Activated T-cell treated with anti-CD3 and anti-CD28 coated beads, Interleukin-2, amount 50 U/mL, for 1 hour (primary cell): ENCODE data around the gene TMEM208.

Experiments used
- DNase-seq: peaks from one replicate; pipeline ENCODE4 v3.0.0-alpha.2; 2020

The TMEM208 gene

DNA sequence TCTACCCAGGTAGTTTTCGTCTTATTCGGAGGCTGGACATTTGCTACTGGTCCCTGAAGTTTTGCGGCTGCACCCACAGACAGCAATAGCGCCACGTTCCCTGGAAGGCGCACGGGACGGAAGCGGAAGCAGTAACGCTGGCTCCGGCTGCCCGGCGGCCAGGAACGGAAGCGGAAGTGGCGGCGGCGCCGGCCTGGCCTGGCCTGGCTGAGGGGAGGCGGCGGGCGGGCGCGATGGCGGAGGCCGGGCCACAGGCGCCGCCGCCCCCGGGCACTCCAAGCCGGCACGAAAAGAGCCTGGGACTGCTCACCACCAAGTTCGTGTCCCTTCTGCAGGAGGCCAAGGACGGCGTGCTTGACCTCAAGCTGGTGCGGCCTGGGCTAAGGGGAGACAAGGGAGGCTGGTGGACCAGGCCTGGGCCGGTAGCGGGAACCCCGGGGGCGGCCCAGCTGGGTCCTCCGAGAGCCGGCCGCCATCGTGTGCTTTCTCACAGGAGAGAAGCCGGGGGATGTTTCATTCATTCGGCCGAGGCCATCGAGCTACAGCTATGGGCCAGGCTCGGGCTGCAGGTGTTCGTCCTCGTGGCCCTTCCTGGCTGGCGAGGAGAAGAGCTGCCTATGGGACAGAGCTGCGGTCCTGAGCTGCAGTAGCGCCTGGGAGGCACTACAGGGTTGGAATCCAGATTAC, 34.8 kb upstream of the TMEM208 start, which contains the start of gene E2F4:
E2F4 (plus strand) TSS at position 161 of the 687 bp plus-strand sequence; CDS start at position 234, 73 bp downstream.
- DNase-seq, result peak; percentile 83

GRCh38 chr16:67192781-67193361, 34.1 kb upstream of the TMEM208 start:
- no peak for DNase-seq

DNA sequence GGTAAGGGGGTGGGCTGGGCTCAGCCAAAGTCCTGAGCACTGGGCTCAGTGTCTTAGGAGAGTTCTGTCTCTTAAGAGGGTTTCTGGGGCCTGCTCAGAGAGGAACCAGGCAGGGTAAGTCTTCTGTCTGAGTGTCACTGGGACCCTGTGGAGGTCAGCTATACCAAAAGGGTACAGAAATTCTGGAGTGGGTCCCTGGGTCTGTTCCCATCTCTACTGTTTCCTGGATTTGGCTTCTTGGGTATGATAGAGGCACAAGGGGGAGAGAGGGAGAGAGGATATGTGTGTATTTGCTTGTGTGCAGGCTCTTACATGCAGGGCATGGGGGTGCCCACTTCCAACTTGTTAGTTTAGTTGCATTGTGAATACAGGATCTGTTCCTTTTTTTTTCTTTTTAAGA, 33.4 kb upstream of the TMEM208 start:
- no peak for DNase-seq

DNA sequence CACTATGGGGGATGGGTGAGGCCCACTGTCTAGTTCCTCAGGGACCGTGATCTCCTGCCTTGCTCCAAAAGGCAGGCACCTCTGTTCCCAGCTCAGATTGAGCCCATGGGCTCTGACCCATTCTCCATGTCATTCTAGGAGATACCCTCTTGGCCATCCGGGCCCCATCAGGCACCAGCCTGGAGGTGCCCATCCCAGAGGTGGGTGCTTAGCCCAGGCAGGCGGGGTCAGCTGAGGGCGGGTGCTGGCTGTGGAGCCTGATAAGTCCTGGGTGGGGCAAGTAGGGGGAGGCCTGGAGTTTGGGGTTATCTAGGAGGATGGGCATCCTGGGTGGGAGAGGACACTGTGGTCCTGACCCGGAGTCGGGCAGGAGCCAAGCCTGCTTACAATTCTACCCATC, 32.7 kb upstream of the TMEM208 start:
- no peak for DNase-seq

DNA sequence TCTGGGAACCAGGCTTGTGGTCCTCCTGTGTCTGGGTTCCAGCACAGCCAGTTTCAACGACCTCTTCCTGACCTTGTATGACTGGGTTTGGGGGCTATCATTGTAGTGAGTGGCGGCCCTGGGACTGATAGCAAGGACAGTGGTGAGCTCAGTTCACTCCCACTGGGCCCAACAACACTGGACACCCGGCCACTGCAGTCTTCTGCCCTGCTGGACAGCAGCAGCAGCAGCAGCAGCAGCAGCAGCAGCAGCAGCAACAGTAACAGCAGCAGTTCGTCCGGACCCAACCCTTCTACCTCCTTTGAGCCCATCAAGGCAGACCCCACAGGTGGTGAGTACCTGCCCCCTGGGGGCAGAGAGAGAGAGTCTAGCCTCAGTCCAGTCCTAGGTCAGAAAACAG, 31.3 kb upstream of the TMEM208 start:
- DNase-seq, result no peak

DNA sequence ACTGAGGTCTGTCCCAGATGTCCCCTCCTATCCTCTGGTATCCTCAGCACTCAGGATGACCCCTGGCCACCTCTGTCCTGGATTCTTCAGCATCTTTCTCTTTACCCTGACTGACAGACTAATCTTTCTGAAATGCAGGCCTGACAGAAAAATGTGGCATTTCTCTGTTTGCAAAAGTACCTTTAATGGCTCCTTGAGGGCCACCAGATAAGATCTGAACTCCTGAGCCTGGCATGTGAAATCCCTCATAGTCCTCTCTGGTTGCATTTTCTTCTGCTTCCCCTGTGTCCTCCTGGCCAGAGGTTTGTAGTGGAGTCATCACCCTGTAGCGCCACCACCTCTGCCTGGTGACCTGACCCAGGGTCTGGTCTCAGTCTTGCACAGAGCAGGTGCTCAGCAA, 30.0 kb upstream of the TMEM208 start:
- DNase-seq, result no peak

DNA sequence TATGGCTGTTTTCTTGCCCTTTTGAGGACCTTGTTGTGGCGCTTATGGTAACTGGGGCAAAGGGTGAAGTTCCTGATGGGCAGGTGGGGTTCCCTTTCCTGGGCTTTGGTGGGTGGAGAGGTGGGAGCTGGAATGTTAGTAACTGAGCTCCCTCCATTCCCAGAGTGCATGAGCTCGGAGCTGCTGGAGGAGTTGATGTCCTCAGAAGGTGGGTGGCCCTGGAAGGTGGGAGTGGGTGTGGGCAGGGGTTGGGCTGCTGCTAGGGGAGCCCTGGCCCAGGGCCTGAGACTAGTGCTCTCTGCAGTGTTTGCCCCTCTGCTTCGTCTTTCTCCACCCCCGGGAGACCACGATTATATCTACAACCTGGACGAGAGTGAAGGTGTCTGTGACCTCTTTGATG, 29.2 kb upstream of the TMEM208 start:
- no peak for DNase-seq

- no peak for DNase-seq
Observed at GRCh38 chr16:67198238-67198734, 28.6 kb upstream of the TMEM208 start.

GRCh38 chr16:67199011-67199807, 27.7 kb upstream of the TMEM208 start, which contains the start of gene ELMO3:
TSS of gene ELMO3 (plus strand) at chr16:67199131. CDS start at chr16:67199327, 196 bp downstream.
- DNase-seq, result no peak

DNA sequence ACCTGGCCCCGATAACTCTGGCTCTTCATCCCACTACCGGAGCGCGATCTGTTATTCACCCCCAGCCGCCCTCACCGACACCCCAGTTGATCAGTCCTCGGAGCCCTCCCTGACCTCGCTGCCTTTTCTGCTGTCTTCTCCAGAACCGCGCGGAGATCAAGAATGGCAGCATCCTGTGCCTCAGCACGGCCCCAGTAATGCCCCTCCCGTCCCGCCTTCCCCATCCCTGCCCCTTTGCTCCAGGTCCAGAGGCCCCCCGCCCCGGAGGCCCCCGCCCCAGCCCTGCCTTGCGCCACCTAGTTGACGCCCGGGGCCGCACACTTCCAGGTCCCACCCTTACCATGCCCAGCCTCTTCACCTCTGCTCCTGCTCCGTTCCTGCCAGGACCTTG, 27.1 kb upstream of the TMEM208 start:
- no peak for DNase-seq

DNA sequence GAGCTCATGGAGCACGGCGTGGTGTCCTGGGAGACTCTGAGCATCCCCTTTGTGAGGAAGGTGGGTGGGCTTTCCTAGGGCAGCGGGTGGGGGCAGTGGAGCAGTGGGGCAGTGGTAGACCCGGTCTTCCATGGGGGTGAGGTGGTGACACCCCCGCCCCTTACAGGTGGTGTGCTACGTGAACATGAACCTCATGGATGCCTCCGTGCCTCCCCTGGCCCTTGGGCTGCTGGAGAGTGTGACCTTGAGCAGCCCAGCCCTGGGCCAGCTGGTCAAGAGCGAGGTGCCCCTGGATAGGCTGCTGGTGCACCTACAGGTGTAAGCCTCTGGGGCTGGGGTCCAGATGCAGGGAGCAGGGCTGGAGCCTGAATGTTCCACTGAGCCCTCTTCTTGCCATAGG, 26.4 kb upstream of the TMEM208 start:
- DNase-seq, result no peak

- no peak for DNase-seq
Observed at GRCh38 chr16:67201411-67202345, 25.3 kb upstream of the TMEM208 start.

DNA sequence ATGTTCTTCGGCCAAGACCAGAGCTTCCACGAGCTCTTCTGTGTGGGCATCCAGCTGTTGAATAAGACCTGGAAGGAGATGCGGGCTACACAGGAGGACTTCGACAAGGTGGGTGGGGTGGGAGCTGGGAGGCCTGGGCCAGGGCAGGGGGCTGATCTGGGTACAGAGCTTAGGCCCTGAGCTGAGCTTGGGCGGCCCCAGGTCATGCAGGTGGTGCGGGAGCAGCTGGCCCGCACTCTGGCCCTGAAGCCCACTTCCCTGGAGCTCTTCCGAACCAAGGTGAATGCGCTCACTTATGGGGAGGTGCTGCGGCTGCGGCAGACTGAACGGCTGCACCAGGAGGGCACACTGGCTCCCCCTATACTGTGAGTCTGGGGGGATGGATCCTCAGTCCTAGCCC, 24.5 kb upstream of the TMEM208 start:
- DNase-seq, result no peak

- no peak for DNase-seq
Observed at GRCh38 chr16:67202956-67203493, 23.9 kb upstream of the TMEM208 start.

- no peak for DNase-seq
Observed at GRCh38 chr16:67204076-67204475, 22.9 kb upstream of the TMEM208 start.

GRCh38 chr16:67206129-67206837, 20.6 kb upstream of the TMEM208 start:
- no peak for DNase-seq

DNA sequence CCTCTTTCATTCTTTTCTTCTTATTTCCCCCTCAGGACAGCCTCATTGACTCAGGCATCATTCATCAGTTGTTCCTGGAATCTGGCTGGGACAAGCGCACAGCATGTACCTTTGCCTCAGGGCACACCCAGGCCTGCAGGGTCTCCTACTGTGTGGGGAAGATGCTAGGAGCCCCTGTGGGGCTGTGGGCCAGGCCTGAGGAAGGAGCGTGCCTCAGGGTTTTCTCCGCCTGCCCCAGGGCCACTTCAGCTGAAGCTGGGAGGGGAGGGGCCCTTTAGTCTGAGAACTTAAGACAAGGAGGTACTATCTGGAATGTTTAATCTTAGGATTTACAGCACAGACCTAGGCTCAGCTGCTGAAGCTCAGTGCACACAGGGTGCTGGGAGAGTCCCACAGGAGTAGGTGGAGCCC, 20.1 kb upstream of the TMEM208 start:
- no peak for DNase-seq

- no peak for DNase-seq
Observed at GRCh38 chr16:67207249-67208091, 19.5 kb upstream of the TMEM208 start.

GRCh38 chr16:67208154-67208896, 18.6 kb upstream of the TMEM208 start:
- DNase-seq, result no peak

- DNase-seq, result no peak
Observed at GRCh38 chr16:67209565-67209964, 17.4 kb upstream of the TMEM208 start.
